ENCODE results near the gene BCL2L13.
"Not testable (repeated sequence)": the region's sequence is repeated elsewhere in the genome, so short reads cannot be mapped to it uniquely, and the experiment has no call there.

GRCh38 chr22:17671521-17672092 lies 33.0 kb downstream of the BCL2L13 start:
- not testable (repeated sequence) for TF ChIP-seq CTCF (IDR thresholded peaks at IDR 0.05; ENCODE audit: poor library complexity); EZH2 (IDR thresholded peaks at IDR 0.05; ENCODE audit: borderline replicate concordance)

All from hepatocyte (in vitro differentiated cells).